ENCODE data around the gene KRT10. TPM values are rescaled to one million over a fixed set of nuclear protein-coding genes. Genes with fewer than 3 reads are reported as not detected.

Gene KRT10
- total and polyA plus RNA-seq, 8 donors: 0.58 to 49.0 (median 14.8) TPM

DNA sequence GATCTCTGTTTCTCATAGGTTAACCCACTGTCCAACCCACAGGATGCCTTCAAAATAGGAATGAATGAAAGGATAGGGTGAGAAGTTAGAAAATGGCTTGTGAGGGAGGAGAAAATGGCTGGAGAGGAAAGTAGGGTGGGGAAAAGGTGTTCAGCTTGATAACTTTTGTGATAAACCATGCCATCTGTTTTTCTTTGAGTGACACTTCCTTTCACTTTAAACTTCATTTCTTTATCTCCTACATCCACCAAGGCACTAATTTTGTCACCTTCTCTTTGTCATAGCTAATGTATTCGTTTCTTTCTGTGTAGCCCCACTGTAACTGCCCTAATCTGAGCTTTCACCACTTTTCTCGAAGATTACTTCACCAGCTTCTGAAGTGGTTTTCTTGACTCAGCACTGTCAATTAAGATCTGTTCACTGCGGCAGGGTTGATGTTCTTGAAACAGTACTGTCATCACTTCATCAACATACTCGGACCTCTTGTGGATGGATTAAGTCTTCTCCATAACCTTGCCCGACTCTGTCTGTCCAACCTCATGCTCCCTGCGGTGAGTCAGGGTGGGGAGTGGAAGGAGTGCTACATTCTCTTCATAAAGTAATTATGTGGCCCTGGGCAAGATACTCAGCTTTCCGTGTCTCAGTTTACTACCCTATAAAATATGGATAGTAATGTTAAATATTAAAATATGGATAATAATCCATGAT lies 5.5 kb upstream of the KRT10 start:
- TF ChIP-seq POLR2AphosphoS5 (IDR thresholded peaks at IDR 0.05) (no peak), POLR2A (IDR thresholded peaks at IDR 0.05) (no peak), EP300 (IDR thresholded peaks at IDR 0.05) (no peak)
- TF ChIP-seq, protein P1, sequence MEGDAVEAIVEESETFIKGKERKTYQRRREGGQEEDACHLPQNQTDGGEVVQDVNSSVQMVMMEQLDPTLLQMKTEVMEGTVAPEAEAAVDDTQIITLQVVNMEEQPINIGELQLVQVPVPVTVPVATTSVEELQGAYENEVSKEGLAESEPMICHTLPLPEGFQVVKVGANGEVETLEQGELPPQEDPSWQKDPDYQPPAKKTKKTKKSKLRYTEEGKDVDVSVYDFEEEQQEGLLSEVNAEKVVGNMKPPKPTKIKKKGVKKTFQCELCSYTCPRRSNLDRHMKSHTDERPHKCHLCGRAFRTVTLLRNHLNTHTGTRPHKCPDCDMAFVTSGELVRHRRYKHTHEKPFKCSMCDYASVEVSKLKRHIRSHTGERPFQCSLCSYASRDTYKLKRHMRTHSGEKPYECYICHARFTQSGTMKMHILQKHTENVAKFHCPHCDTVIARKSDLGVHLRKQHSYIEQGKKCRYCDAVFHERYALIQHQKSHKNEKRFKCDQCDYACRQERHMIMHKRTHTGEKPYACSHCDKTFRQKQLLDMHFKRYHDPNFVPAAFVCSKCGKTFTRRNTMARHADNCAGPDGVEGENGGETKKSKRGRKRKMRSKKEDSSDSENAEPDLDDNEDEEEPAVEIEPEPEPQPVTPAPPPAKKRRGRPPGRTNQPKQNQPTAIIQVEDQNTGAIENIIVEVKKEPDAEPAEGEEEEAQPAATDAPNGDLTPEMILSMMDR (IDR thresholded peaks at IDR 0.05): no peak

DNA sequence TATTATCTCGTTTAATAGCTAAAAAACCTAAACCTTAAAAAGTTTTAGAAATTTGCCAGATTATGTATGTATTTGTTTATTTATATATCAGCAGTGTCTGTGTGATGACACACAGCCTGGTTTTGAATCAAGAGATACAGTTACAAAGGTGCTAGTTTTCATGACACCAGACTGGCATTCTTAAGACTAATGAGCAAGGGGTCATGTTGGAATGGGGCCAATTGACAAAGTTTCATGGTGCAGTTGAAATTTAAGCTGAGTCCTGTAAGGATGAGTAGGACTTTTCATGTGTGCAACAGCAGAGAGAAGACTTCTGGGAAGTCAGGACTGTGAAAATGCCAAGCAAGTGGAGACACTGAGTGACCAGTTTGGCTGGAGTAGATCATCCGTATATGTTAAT lies 3.2 kb upstream of the KRT10 start:
- Histone ChIP-seq H3K27ac (no peak overlapping the region), H3K27me3 (no peaks in the 10 kb centered on the region), H3K36me3 (peaks cover 0 to 6% (median 2%) of the 10 kb centered on the region in 4 donors), H3K4me3 (no peak overlapping the region), H3K9me3 (no peaks in the 10 kb centered on the region), H3K4me1 (no peaks in the 10 kb centered on the region)
- intact Hi-C loops (cut with DNase I; ENCODE audit: low total_unique reads): no loop called here
- no peak for DNase-seq
- TF ChIP-seq POLR2AphosphoS5 (IDR thresholded peaks at IDR 0.05) (no peak), POLR2A (IDR thresholded peaks at IDR 0.05) (no peak)
- 82 to 94% (median 88%) methylated on average over 2 of the region's 2 CpGs for WGBS, 5 donors

More for the DNA sequence above, 5.5 kb upstream of the KRT10 start:
- 75 to 82% (median 76%) methylated on average over 7 of the region's 7 CpGs for WGBS, 5 donors
- no peaks in the 10 kb centered on the region for H3K36me3 ChIP-seq
- no peak for DNase-seq
- no peaks in the 10 kb centered on the region for H3K9me3 ChIP-seq
- no peaks in the 10 kb centered on the region for H3K27me3 ChIP-seq
- intact Hi-C loops (cut with DNase I; ENCODE audit: low total_unique reads): no loop called here
- H3K4me1 ChIP-seq: no peaks in the 10 kb centered on the region
- H3K27ac ChIP-seq: no peak overlapping the region
- no peak overlapping the region for H3K4me3 ChIP-seq

DNA sequence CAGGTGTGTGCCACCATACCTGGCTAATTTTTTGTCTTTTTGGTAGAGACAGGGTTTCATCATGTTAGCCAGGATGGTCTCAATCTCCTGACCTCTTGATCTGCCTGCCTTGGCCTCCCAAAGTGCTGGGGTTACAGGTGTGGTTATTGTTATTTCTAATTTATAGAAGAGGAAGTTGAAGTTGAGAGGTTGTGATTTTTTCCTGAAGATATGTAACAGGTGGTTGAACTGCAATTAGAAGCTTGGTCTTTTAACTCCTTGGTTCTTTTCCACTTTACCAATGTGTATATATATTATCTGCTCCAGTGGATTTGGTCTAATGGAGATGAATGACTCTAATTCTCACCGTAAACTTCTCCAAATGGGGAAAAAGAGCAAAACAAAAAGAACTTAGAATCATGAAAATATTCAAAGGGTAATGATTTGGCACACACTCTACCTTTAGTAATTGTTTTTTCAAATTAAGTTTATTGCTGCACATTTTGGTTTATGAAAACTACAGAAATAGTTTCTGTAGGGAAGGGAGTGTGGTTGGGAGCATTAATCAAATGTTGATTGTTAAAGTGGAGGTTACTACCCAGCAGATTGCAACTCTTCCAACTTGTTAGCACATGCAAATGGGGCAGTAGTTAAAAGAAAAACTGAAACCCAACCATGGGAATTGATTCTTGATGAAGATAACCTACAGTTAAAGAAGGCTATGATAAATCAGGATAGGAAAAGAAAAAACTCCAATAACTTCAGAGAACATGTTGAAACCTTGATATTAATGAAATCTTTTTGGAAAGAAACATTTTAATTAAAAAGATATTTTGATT lies 1.8 kb upstream of the KRT10 start:
- Histone ChIP-seq H3K27me3 (no peaks in the 10 kb centered on the region), H3K27ac (no peak overlapping the region), H3K9me3 (no peaks in the 10 kb centered on the region), H3K36me3 (peaks cover 0 to 6% (median 2%) of the 10 kb centered on the region in 4 donors), H3K4me3 (no peak overlapping the region), H3K4me1 (peaks cover 4 to 8% (median 7%) of the 10 kb centered on the region in 4 donors)
- 83 to 93% (median 91%) methylated on average over 1 of the region's 1 CpG for WGBS, 5 donors
- intact Hi-C loops (cut with DNase I; ENCODE audit: low total_unique reads): no loop called here
- TF ChIP-seq EP300 (IDR thresholded peaks at IDR 0.05) (no peak), POLR2AphosphoS5 (IDR thresholded peaks at IDR 0.05) (no peak), POLR2A (IDR thresholded peaks at IDR 0.05) (no peak)
- TF ChIP-seq, protein P1 (IDR thresholded peaks at IDR 0.05): no peak
- no peak for DNase-seq

DNA sequence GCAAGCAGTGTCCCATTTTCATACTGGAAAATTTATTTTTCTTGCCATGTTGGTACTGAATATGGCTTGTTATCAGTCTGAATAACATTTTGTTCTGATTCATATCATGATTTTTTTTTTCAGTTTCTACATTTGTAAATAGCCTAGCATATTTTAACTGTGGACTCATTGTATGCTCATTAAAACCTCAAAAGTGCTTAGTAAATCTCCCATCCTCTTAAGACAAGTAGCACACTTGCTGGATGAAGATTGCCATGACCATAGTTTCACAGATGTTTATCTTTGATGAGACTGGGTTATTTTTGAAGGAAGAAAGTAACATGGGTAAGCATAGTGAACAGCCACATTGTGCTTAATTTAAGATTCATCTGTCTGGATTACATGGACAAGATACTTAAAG lies 878 bp downstream of the KRT10 start:
- TF ChIP-seq EP300 (IDR thresholded peaks at IDR 0.05) (no peak), POLR2A (IDR thresholded peaks at IDR 0.05) (no peak), POLR2AphosphoS5 (IDR thresholded peaks at IDR 0.05) (no peak)
- TF ChIP-seq, protein P1 (IDR thresholded peaks at IDR 0.05): no peak
- peaks cover 4 to 18% (median 12%) of the 10 kb centered on the region in 4 donors for H3K36me3 ChIP-seq
- no peaks in the 10 kb centered on the region for H3K27me3 ChIP-seq
- H3K4me1 ChIP-seq: peaks cover 6 to 15% (median 13%) of the 10 kb centered on the region in 4 donors
- intact Hi-C loops (cut with DNase I; ENCODE audit: low total_unique reads): no loop called here
- no peak overlapping the region for H3K4me3 ChIP-seq
- no peak for DNase-seq
- H3K9me3 ChIP-seq: no peaks in the 10 kb centered on the region
- H3K27ac ChIP-seq: no peak overlapping the region
